Stimulated activated CD4-positive, alpha-beta T cell treated with anti-CD3 and anti-CD28 coated beads, Interleukin-15, amount 100 ng/mL, for 48 hours (primary cell): ENCODE measurements around the gene NCOR1.
"Not testable (repeated sequence)": the region's sequence is repeated elsewhere in the genome, so short reads cannot be mapped to it uniquely, and the experiment has no call there.

Experiments
- DNase-seq, 2 donors: peaks; one replicate each; pipeline ENCODE4 v3.0.0-alpha.2; 2020; ENCODE audit warnings: low read depth in 2 of 2

Gene NCOR1

DNA sequence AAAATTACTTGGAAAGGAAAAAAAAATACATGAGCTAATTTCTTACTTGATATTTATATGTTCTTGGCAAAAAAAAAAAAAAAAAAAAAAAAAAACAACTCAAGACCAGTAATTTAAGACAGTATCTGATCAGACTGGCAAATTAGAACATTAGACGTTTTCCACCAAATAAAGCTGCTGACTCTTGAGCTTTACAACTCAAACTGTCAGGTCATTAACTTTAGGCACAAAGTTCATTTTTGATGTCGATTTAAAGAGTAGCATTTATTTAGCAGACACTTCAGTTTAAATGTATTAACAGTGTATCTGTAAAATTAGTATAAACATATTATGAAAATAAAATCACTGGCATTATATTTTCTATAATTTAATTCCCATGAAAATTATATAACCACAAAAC lies 66.7 kb downstream of the NCOR1 start:
- no peak for DNase-seq

GRCh38 chr17:16145319-16145890 lies 69.9 kb downstream of the NCOR1 start:
- not testable (repeated sequence) for DNase-seq

- DNase-seq: no peak
Observed at GRCh38 chr17:16141685-16142084, 73.6 kb downstream of the NCOR1 start.

- no peak for DNase-seq
Observed at GRCh38 chr17:16140854-16141253, 74.5 kb downstream of the NCOR1 start.

- DNase-seq: no peak
Observed at GRCh38 chr17:16135461-16135860, 79.9 kb downstream of the NCOR1 start.

DNA sequence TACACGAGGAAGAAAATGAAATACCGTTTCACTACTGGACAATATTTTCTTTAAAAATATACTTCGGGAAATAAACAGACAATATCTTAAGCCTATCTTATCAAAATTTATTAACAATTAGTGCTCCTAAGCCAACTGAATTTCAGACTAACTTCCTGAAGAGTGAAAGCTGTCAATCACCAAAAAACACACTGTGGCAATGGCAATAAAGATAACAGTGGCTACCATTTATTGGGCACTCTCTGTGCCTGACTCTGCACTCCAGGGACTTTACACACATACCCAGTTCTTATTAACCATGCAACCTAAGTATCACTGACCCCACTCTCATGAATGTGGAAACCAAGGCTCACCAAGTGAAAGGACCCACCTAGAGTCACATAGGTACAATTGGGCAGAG lies 83.7 kb downstream of the NCOR1 start:
- DNase-seq: no peak

- no peak for DNase-seq
Observed at GRCh38 chr17:16129441-16130205, 85.7 kb downstream of the NCOR1 start.

GRCh38 chr17:16123531-16123930 lies 91.8 kb downstream of the NCOR1 start:
- DNase-seq: no peak

GRCh38 chr17:16122697-16123434 lies 92.5 kb downstream of the NCOR1 start:
- DNase-seq: no peak

DNA sequence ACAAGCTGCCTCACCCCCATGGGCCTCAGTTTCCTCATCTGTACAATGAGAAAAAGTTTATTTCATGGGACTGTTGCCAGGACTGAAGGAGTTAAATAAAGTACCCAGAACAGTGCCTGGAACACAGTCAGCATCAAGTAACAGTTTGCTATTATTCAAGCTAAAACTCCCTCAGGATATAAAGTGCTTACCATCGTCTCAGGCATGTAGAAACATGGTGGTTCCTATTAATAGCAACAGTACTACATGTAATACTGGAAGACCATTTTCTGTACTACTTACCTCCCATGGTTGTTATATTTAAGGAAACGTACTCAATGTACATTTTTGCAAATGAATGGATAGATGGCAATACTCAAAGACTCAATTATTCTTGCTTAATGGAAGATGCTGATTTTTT lies 93.4 kb downstream of the NCOR1 start:
- DNase-seq: no peak

GRCh38 chr17:16120937-16121336 lies 94.4 kb downstream of the NCOR1 start:
- no peak for DNase-seq

DNA sequence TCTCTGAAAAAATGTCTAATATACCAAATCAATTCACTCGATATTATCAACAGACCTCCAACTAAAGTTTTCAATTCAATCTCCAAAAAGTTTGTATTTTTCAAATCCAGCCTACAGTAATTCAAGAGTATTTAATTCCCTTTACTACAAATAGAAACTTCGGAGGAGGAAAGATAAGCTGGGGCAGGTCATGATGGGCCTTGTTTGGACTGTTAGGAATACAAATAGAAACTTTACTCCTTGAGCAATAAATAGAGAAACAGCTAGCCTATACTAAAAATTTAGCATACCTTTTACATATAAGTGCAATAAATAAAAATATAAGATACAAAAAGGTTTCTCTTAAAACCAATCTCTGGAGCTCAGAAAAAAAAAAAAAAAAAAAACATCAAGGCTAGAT lies 98.2 kb downstream of the NCOR1 start:
- no peak for DNase-seq

DNA sequence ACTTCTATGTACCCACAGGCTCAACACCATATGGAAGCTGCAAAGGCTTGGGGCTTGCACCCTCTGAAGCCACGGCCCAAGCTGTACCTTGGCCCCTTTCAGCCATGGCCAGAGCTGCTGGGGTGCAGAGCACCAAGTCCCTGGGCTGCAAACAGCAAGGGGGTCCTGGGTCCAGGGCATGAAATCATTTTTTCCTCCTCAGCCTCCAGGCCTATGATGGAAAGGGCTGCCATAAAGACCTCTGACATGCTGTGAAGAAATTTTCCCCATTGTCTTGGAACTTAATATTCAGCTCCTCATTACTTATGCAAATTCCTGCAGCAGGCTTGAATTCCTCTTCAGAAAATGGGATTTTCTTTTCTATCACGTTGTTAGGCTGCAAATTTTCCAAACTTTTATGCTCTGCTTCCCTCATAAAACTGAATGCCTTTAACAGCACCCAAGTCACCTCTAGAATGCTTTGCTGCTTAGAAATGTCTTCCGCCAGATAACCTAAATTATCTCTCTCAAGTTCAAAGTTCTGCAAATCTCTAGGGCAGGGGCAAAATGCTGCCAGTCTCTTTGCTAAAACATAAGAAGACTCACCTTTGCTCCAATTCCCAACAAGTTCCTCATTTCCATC lies 100.1 kb downstream of the NCOR1 start:
- DNase-seq: not testable (repeated sequence)

GRCh38 chr17:16108871-16109270 lies 106.5 kb downstream of the NCOR1 start:
- DNase-seq: no peak

GRCh38 chr17:16108386-16108785 lies 106.9 kb downstream of the NCOR1 start:
- DNase-seq: no peak

- no peak for DNase-seq
Observed at GRCh38 chr17:16107165-16107770, 108.1 kb downstream of the NCOR1 start.

DNA sequence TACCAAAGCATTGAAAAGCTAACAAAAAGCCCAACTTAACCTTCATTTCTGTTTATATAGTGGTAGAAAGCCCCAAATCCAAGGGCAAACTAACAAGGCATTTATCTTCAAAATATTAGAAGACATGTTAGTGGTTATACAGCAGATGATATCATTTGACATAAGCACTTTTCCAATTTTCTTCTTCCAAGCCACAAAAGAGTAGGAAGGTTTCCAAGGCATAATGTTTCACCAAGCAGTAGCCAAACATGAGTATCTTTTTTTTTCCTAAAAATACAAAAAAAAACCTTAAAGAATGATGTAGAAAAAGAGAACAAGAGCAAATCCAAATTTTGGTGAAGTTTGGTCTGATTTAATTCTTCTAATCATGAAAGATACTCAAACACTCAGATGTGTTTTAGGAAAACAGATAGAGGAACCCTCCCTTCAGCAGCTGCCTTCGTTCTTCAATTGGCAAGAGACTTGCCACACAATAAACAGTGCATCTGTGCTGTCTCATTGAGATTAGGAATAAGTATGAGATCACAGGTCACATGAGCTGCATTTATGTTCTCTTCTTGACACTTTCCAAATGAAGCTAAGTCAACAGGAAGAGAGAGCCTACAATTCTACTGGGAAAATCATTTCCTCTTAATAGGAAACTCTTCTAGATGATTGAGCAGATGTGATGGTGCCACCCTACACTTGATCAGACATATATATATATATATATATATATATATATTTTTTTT lies 109.0 kb downstream of the NCOR1 start:
- no peak for DNase-seq

DNA sequence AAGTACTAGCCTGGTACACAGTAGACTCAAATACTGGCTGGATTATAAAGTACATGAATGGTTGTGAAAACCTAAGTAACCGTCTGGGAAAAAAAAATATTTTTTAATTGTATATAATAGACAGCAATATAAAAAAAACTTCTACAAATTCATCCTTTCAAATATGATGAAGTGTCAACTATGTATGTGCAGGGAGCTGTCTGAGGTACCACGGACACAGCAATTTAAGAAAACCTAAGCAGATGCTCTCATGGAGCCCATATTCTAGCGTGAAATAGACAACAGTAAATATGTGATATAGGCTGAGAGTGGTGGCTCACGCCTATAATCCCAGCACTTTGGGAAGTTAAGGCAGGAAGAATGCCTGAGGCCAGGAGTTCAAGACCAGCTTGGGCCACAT lies 111.1 kb downstream of the NCOR1 start:
- DNase-seq: no peak

GRCh38 chr17:16101440-16101839 lies 113.9 kb downstream of the NCOR1 start:
- DNase-seq: no peak

DNA sequence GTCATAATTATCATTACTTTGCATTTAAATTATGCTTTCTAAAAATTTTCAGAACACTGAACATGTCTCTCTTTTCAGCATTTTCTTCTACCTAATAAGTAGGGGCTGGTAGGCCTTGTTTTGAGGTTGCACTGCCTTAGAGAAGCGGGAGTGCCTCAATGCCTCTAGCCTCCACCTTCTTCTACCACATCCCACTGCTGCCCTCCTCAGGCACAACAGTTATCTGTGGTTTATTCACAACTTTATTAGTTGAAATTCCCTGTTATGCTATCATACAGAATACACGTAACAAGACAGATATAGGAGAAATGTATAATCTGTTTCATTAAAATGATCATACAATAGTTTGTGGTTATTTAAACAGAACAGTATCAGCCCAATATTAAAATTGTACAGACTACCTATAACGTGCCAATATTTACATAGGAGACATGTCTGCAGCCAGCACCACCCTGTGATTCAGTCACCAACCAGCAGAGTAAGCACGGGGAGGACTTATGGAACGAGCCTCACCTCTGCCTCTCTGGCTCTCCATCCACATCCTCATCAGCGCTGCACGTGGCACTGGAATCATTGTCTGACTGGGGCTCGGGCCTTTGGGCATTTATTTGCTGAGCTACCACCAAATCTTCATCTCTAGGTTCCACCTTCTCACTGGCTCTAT lies 114.5 kb downstream of the NCOR1 start:
- DNase-seq: no peak

GRCh38 chr17:16091773-16092172 lies 123.6 kb downstream of the NCOR1 start:
- no peak for DNase-seq
